ENCODE measurements around the gene CIB4. TPM values are rescaled to one million over a fixed set of nuclear protein-coding genes. Genes with fewer than 3 reads are reported as not detected.

Gene CIB4
- total RNA-seq, 2 experiments from 2014 or later = not detected

GRCh38 chr2:26609205-26609631 lies 31.9 kb downstream of the CIB4 start:
- DNase-seq (no peak), ATAC-seq (no peak)
- no peaks in the 10 kb centered on the region for H3K9me3 Mint-ChIP-seq (ENCODE audit: low read depth)
- H3K27ac Mint-ChIP-seq = no peak overlapping the region
- ChIA-PET CTCF (interaction anchor here (9.9 kb wide), 1 partner anchor 136 kb away, joined by 114 read pairs; no protein-coding TSS in a partner anchor), POLR2A (no interaction called here)
- no peak overlapping the region for H3K4me3 Mint-ChIP-seq
- intact Hi-C loops (cut with DNase I, micrococcal nuclease) = loop anchor here in 1 of 2 experiments (5.0 kb wide), 1 partner anchor 333 kb away; no protein-coding TSS in a partner anchor
- no peaks in the 10 kb centered on the region for H3K36me3 Mint-ChIP-seq (ENCODE audit: low read depth)
- peaks cover 6% of the 10 kb centered on the region for H3K27me3 Mint-ChIP-seq
- peaks cover 19% of the 10 kb centered on the region for H3K4me1 Mint-ChIP-seq

GRCh38 chr2:26608557-26608956 lies 32.6 kb downstream of the CIB4 start:
- H3K9me3 Mint-ChIP-seq (ENCODE audit: low read depth) = no peaks in the 10 kb centered on the region
- peaks cover 6% of the 10 kb centered on the region for H3K27me3 Mint-ChIP-seq
- ChIA-PET CTCF (interaction anchor here (2.6 to 9.9 kb wide), 3 partner anchors 11 to 137 kb away, joined by 6 to 114 read pairs (median 19); no protein-coding TSS in a partner anchor), POLR2A (no interaction called here)
- H3K4me3 Mint-ChIP-seq = no peak overlapping the region
- intact Hi-C loops (cut with DNase I, micrococcal nuclease) = loop anchor here in 1 of 2 experiments (5.0 kb wide), 1 partner anchor 334 kb away; no protein-coding TSS in a partner anchor
- no peaks in the 10 kb centered on the region for H3K36me3 Mint-ChIP-seq (ENCODE audit: low read depth)
- ATAC-seq (no peak), DNase-seq (no peak)
- peaks cover 19% of the 10 kb centered on the region for H3K4me1 Mint-ChIP-seq
- H3K27ac Mint-ChIP-seq = no peak overlapping the region

- POLR2A ChIA-PET = no interaction called here
- no peak overlapping the region for H3K4me3 Mint-ChIP-seq
Measured at GRCh38 chr2:26607698-26608097, 33.5 kb downstream of the CIB4 start.

GRCh38 chr2:26606847-26607190 lies 34.3 kb downstream of the CIB4 start:
- ATAC-seq = no peak
- Mint-ChIP-seq H3K36me3 (ENCODE audit: low read depth) (no peaks in the 10 kb centered on the region), H3K9me3 (ENCODE audit: low read depth) (no peaks in the 10 kb centered on the region), H3K27ac (no peak overlapping the region), H3K4me3 (no peak overlapping the region), H3K4me1 (peaks cover 19% of the 10 kb centered on the region), H3K27me3 (peaks cover 8% of the 10 kb centered on the region)
- CTCF ChIA-PET = interaction anchor here (0.6 to 9.9 kb wide), 10 partner anchors 10 to 356 kb away, joined by 3 to 114 read pairs (median 4); a partner anchor contains a TSS
- intact Hi-C loops (cut with DNase I, micrococcal nuclease) = loop anchor here in 1 of 2 experiments (5.0 kb wide), 1 partner anchor 335 kb away; no protein-coding TSS in a partner anchor
- POLR2A ChIA-PET = no interaction called here
- DNase-seq = no peak

More at GRCh38 chr2:26607698-26608097, 33.5 kb downstream of the CIB4 start:
- DNase-seq (no peak), ATAC-seq (no peak)
- Mint-ChIP-seq H3K4me1 (peaks cover 19% of the 10 kb centered on the region), H3K27ac (no peak overlapping the region), H3K36me3 (ENCODE audit: low read depth) (no peaks in the 10 kb centered on the region), H3K27me3 (peaks cover 6% of the 10 kb centered on the region), H3K9me3 (ENCODE audit: low read depth) (no peaks in the 10 kb centered on the region)
- CTCF ChIA-PET = interaction anchor here (0.5 to 9.9 kb wide), 8 partner anchors 9 to 188 kb away, joined by 3 to 114 read pairs (median 5); a partner anchor contains a TSS
- intact Hi-C loops (cut with DNase I, micrococcal nuclease) = loop anchor here in 1 of 2 experiments (5.0 kb wide), 1 partner anchor 335 kb away; no protein-coding TSS in a partner anchor

- H3K27ac Mint-ChIP-seq = no peak overlapping the region
- CTCF ChIA-PET = interaction anchor here (0.6 to 9.9 kb wide), 13 partner anchors 9 to 355 kb away, joined by 3 to 114 read pairs (median 5); no protein-coding TSS in a partner anchor
Measured at GRCh38 chr2:26605999-26606846, 34.9 kb downstream of the CIB4 start.

GRCh38 chr2:26605195-26605998 lies 35.8 kb downstream of the CIB4 start:
- intact Hi-C loops (cut with DNase I, micrococcal nuclease) = loop anchor here (1.0 to 5.0 kb wide), 2 partner anchors 140 to 337 kb away; no protein-coding TSS in a partner anchor
- POLR2A ChIA-PET = no interaction called here
- Mint-ChIP-seq H3K9me3 (ENCODE audit: low read depth) (no peaks in the 10 kb centered on the region), H3K27me3 (peaks cover 11% of the 10 kb centered on the region), H3K36me3 (ENCODE audit: low read depth) (no peaks in the 10 kb centered on the region), H3K4me3 (no peak overlapping the region), H3K27ac (no peak overlapping the region), H3K4me1 (peaks cover 18% of the 10 kb centered on the region)
- ATAC-seq = peak; percentile 61
- CTCF ChIA-PET = interaction anchor here (0.6 to 9.9 kb wide), 11 partner anchors 8 to 740 kb away, joined by 3 to 114 read pairs (median 5); no protein-coding TSS in a partner anchor
- peak; percentile 56 for DNase-seq

More at GRCh38 chr2:26605999-26606846, 34.9 kb downstream of the CIB4 start:
- POLR2A ChIA-PET = no interaction called here
- no peaks in the 10 kb centered on the region for H3K36me3 Mint-ChIP-seq (ENCODE audit: low read depth)
- H3K4me3 Mint-ChIP-seq = no peak overlapping the region
- peaks cover 19% of the 10 kb centered on the region for H3K4me1 Mint-ChIP-seq
- ATAC-seq = no peak
- DNase-seq = no peak
- peaks cover 12% of the 10 kb centered on the region for H3K27me3 Mint-ChIP-seq
- intact Hi-C loops (cut with DNase I, micrococcal nuclease) = loop anchor here (1.0 to 5.0 kb wide), 2 partner anchors 139 to 336 kb away; no protein-coding TSS in a partner anchor
- H3K9me3 Mint-ChIP-seq (ENCODE audit: low read depth) = no peaks in the 10 kb centered on the region

- H3K27ac Mint-ChIP-seq = no peak overlapping the region
- peaks cover 12% of the 10 kb centered on the region for H3K27me3 Mint-ChIP-seq
- H3K4me1 Mint-ChIP-seq = peaks cover 3% of the 10 kb centered on the region
- CTCF ChIA-PET = interaction anchor here (9.9 kb wide), 1 partner anchor 143 kb away, joined by 114 read pairs; no protein-coding TSS in a partner anchor
- DNase-seq (no peak), ATAC-seq (no peak)
- H3K9me3 Mint-ChIP-seq (ENCODE audit: low read depth) = no peaks in the 10 kb centered on the region
- H3K36me3 Mint-ChIP-seq (ENCODE audit: low read depth) = no peaks in the 10 kb centered on the region
- POLR2A ChIA-PET = no interaction called here
- no peak overlapping the region for H3K4me3 Mint-ChIP-seq
- intact Hi-C loops (cut with DNase I, micrococcal nuclease) = no loop called here
Measured at GRCh38 chr2:26602575-26602974, 38.6 kb downstream of the CIB4 start.

- Mint-ChIP-seq H3K4me1 (peaks cover 6% of the 10 kb centered on the region), H3K4me3 (no peak overlapping the region), H3K36me3 (ENCODE audit: low read depth) (no peaks in the 10 kb centered on the region), H3K27me3 (peaks cover 18% of the 10 kb centered on the region), H3K9me3 (ENCODE audit: low read depth) (no peaks in the 10 kb centered on the region), H3K27ac (no peak overlapping the region)
- intact Hi-C loops (cut with DNase I, micrococcal nuclease) = no loop called here
- DNase-seq (no peak), ATAC-seq (no peak)
- ChIA-PET POLR2A (no interaction called here), CTCF (interaction anchor here (1.2 kb wide), 1 partner anchor 8 kb away, joined by 4 read pairs; no protein-coding TSS in a partner anchor)
Measured at GRCh38 chr2:26599387-26599786, 41.8 kb downstream of the CIB4 start.

- H3K27me3 Mint-ChIP-seq = peaks cover 20% of the 10 kb centered on the region
- H3K27ac Mint-ChIP-seq = no peak overlapping the region
- CTCF ChIA-PET = interaction anchor here (1.2 kb wide), 1 partner anchor 9 kb away, joined by 4 read pairs; no protein-coding TSS in a partner anchor
- POLR2A ChIA-PET = no interaction called here
- DNase-seq = no peak
- H3K36me3 Mint-ChIP-seq (ENCODE audit: low read depth) = no peaks in the 10 kb centered on the region
- H3K4me1 Mint-ChIP-seq = peaks cover 6% of the 10 kb centered on the region
- ATAC-seq = no peak
- H3K9me3 Mint-ChIP-seq (ENCODE audit: low read depth) = no peaks in the 10 kb centered on the region
- intact Hi-C loops (cut with DNase I, micrococcal nuclease) = no loop called here
- no peak overlapping the region for H3K4me3 Mint-ChIP-seq
Measured at GRCh38 chr2:26598996-26599373, 42.2 kb downstream of the CIB4 start.

- Mint-ChIP-seq H3K9me3 (ENCODE audit: low read depth) (no peaks in the 10 kb centered on the region), H3K27me3 (peaks cover 20% of the 10 kb centered on the region), H3K27ac (no peak overlapping the region), H3K36me3 (ENCODE audit: low read depth) (no peaks in the 10 kb centered on the region), H3K4me1 (peaks cover 6% of the 10 kb centered on the region), H3K4me3 (no peak overlapping the region)
- no peak for DNase-seq
- CTCF ChIA-PET = interaction anchor here (1.2 kb wide), 1 partner anchor 9 kb away, joined by 4 read pairs; no protein-coding TSS in a partner anchor
- no peak for ATAC-seq
- intact Hi-C loops (cut with DNase I, micrococcal nuclease) = no loop called here
- POLR2A ChIA-PET = no interaction called here
Measured at GRCh38 chr2:26598336-26598995, 42.7 kb downstream of the CIB4 start.
